GM21619 (cell line): Measurements from ENCODE around the gene GPC3.
"Not testable (repeated sequence)": the region's sequence is repeated elsewhere in the genome, so short reads cannot be mapped to it uniquely, and the experiment has no call there.

Experiments used
- ATAC-seq: cut with Tn5 transposase; IDR thresholded peaks from one replicate; pipeline ENCODE4 v1.9.1; 2021; ENCODE audit not compliant: unreplicated experiment

The GPC3 gene

DNA sequence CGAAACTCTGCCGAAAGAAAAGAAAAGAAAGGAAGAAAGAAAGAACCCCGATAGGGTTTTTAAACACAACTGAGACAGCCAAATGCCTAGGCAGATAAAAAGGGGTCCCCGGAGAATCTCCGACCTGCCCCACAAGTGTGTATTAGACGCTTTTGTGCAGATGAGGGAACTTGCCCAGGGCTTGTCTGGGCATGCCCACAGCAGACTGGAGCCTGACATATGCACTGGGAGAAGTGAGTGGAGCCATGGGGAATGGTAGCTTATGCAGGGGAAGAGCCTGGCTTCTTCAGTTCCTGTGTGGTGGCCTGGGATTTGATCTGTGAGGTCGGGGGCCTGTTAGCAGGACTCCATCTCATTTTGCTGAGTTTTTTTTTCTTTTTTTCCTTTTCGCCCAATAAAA is 199.0 kb downstream of the GPC3 start:
- no peak for ATAC-seq

DNA sequence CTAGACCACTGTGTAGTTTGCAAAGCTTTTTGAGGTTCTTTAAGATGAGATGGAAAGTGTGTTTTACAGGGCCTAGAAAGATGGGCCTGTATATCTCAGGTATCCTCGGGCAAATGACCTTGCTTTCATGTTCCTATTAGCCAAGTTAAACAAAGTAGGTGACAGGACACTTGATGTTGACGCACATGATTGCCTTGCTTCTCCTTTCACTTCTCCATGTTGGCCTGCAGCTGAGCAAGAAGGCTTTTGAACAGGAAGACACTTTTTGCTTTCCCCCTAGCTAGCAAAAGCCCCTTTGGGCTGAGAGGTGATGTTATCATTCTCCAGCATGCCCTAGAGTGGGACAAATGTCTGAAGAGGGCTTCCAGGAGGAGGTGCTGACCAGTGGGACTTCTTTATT is 202.1 kb downstream of the GPC3 start:
- peak; percentile 79 for ATAC-seq

DNA sequence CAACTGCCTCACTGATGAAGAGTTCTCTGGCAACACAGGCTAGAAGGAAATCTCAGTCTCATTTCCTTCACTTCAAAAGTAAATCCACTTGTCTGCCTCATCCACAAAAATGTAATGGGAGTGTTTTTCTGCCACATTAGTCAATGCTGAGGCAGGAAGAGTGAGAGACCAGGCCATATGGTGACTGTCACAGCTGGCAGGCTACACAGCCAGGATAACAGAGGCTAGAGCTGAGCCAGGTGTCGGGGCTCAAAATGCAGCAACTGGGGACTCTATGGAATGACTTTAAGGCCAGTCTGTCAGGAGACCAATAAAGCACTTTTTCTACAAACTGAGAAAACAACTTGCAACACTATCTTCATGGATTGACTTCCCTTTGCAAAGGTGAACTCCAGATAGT is 204.2 kb downstream of the GPC3 start:
- ATAC-seq, result no peak

DNA sequence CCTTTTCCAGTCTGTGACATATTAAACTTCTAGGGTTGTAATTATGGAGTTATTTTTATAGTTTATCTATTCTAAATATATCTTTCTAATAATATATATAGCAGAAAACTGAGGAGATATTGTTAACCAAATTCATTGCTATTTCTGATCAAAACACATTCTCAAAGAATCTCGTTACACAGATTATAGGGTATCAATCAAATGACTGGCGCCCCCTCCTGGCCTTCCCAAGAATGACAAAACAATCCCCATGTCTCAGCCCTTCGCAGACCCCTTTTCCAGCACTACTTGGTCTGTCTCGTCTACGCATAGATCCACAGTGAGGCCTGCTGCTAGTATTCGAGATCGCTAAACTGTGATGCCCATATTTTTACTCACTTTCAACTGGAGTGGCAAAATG is 209.3 kb downstream of the GPC3 start:
- ATAC-seq, result no peak

DNA sequence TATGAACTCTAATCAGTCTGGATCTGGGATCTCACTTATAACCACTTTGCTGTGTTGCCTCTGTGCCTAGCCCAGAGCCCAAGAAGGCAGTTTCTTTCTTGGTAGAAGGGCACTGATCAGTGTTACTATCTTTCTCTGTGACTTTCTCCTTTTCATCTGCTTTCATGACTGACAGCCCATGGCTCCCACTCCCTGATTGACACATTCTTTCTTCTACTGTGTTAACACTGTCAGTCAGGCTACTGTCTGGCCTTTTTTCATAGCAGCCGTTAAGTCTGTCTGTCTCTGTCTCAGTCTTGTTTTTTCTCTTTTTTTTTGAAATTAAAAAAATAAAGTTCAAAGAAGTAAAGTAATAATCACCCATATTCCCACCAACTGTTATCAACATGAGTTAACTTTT is 210.6 kb downstream of the GPC3 start:
- no peak for ATAC-seq

DNA sequence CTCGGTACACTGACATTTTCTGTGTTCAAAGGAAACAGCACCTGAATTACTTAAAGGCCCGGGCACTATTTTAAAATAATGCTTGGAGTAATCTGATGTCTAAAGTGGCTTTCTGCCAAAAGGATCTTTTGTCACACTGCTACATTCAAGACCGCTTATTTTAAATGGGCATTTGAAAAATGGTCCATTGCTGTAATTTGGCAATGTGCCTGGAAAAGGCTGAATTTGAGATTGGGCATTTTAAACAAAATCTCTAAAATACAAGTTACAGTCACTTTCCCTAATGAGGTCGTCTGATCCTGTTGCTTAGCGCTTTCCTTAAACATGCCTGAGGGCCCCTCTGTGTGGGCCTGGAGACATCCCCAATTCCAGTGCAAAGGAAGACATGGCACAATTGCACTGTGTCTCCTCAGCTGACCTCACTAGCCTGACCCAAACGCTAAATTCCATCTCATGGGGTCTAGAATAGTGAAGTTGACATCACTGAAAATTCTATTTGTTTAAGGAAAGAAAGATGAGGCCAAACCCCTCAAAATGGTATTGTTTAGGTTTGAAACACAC is 214.2 kb downstream of the GPC3 start:
- ATAC-seq, result no peak

DNA sequence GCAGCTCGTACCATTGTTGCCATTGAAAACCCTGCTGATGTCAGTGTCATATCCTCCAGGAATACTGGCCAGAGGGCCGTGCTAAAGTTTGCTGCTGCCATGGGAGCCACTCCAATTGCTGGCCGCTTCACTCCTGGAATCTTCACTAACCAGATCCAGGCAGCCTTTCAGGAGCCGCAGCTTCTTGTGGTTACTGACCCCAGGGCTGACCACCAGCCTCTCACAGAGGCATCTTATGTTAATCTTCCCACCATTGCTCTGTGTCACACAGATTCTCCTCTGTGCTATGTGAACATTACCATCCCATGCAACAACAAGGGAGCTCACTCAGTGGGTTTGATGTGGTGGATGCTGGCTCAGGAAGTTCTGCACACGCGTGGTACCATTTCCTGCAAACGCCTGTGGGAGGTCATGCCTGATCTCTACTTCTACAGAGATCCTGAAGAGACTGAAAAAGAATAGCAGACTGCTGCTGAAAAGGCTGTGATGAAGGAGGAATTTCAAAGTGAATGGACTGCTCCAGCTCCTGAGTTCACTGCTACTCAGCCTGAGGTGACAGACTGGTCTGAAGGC is 222.3 kb downstream of the GPC3 start:
- not testable (repeated sequence) for ATAC-seq

DNA sequence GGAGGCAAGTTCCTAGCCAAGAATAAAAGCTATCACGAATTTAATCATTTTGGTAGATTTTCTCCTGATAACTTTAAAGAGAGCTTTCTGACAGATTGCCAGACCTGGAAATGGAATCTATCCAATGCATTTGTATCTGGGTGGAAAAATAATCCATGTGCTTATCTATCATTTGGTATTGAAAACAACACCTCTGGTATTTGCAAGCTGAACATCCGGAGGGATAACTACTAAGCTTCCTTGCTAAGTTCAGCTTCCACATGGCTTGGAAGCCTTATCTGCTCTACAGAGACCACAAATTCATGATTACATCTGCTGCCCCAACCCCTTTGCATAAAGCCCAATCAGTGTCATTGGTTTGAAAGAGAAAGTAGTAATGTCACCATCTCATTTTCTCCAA is 230.7 kb downstream of the GPC3 start:
- ATAC-seq, result no peak

DNA sequence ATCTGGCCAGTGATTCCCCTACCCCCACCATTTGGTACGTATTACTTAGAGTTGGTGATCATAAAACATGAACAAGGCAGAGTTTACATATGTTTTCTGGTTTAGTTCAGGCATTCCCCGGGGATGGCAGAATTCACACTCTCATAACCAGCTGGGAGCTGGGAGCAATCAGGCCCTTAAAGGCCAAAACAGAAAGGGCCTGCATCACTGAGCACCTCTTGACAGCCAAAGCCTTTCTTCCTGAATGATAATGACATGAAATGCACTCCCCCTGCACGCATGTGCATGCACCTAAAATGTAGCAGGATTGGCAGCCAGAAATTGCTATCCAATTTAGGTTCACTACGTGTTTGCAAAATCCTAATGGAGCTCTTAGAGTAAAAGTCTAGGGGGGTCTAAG is 235.4 kb downstream of the GPC3 start:
- ATAC-seq, result no peak

DNA sequence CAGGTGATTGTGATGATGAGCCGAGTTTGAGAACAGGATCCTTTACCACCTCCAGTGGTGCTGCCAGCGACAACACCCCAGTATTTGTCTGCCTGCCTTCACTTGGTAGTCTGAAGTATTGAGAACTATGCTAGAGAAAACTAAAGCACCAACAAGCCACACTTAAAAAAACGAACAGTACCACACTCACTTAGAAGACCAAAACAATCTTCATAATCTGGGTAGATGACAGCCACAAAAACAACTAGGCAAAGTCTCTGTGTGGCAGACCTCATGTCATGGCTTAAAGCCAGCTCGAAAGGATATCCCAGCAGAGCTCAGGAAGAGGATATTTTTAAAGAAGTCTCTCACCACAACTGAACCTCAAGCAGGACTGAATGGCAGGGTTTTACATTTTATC is 236.0 kb downstream of the GPC3 start:
- no peak for ATAC-seq

DNA sequence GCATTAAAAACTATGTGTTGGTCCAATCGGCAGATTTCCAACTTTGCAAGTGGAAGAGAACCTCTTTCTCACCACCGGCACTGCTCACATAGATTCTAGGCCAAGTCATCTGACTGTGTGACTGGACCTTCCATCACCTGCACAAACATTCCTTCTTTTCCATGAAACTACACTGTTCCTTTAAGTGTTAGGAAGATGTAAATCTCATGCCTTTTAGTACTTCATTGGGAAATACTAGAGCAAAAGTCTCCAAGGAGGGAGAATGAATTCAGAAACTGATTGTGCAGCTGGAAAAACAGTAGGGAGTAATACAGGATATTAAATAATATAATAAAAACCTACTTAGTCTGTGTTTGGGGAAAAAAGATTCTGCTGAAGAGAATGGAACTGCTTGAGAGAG is 238.2 kb downstream of the GPC3 start:
- ATAC-seq, result no peak

DNA sequence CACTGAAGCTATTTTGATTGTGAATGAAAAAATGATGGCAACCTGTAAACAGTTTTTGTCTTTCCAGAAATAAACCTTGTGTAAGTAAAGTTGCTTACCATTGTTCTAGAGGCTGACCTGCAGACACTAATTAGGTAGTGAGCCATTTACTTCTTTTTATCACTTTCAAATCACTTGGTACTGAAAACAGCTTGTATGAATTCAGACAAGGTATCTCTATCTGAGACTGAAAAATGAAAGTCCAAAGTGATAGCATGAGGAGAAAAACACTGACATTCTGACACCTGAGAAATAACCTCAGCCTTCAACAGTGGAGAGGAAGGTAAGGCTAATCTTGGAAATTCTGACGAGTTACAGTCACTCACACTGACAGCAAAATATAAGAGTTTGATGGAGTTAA is 238.8 kb downstream of the GPC3 start:
- no peak for ATAC-seq

DNA sequence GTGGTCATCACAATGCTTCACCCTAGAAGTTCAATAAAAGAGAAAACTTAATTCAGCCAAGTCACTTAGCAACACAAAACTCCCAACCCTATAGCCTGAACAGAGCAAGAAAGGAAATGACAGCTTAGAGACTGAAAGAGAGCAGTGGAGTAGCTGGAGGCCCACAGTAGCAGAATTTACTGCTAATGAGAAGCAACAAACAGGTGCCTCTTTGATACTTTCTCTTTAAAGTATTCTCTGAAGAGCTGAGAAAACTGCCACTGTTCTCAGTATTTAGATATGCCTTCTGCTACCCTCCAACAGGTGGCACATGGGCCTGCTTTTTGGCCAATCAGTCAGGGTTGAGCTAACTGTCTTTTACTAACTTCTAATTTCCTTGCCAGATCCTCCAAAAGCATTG is 240.0 kb downstream of the GPC3 start:
- peak; percentile 73 for ATAC-seq

DNA sequence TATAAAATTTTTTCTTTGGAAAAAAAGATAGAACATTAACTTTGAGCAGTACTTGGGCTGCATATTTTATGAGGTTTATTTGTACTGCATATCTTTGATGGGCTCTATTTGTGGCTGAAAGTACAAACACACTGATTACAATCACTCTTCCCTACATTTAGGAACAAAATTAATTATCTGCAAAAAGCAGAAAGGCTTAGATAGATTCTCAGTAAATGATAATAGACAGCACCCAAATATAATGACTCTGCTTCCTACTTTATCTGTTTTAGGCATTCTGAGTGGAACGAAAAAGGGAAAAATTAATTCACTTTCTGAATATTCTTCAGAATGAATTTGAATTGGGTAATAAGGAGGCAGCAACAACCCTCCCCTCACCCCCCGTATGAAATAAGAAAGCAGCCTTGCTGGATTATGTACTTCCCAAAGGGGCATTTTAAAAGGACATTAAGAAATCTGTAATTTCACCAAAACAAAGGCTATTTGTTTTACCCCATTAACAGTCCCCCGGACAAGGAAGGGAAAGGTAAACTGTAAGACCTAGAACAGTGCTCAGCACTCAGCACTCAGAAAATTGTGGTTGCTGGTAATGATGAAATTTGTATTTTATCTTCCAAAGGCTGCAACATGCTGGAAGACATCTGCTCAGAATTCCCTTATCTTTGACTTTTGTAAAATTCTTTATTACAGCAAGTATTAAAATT is 242.6 kb downstream of the GPC3 start:
- no peak for ATAC-seq

DNA sequence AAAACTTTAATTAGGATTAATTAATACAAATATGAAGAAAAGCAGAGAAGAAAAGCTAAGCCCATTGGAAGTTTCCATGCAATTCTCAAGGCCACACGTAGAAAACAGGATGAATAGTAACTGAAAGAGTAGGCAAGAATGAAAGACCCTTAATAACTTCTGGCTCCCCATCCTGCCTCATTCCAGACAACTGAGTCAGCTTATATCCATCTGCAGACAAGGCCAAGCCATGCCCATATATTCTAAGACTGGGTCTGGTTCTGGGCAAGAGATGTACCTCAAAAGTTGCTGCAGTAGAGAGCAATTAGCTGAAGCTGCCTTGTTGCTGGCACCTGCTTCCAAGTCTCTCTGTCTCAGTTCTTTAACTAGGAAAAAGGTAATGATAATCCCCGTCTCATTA is 244.1 kb downstream of the GPC3 start:
- ATAC-seq, result no peak

DNA sequence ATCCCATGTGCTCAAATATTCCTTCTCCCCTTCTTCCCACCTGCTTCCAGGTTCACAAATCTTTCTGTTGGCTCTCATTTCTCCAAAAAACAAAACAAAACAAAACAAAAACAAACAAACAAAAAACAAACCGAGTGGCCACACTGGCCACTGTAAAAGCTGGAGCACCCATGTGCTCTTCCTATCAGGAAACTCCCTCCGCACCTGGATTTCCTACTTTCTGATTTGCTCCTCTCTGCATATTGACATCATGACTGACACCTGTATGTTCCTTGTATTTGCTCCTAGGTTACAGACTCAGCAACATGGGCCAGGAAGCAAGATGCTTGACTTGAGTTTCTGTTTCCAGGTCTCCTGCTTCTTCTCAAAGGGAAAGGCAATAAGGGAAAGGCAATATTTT is 258.8 kb downstream of the GPC3 start:
- no peak for ATAC-seq

DNA sequence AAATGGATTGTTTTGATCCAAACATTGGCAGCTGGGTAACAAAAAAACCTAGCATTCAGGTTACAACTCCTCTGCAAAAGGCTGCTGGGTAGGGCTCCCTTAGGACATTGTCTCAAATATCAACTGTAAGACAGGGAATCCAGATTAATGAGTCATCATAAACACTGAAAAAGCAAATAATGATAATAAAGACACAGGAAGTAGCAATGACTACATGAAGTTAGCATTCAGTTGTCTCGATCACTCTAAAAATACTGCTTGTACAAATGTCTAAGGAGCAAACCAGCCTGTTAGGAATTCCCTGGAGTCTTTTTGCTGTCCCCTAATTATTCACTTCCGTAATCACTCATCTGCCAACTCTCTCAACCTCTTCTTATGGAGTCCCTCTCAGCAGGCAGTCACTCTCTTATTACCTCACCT is 259.2 kb downstream of the GPC3 start:
- no peak for ATAC-seq

DNA sequence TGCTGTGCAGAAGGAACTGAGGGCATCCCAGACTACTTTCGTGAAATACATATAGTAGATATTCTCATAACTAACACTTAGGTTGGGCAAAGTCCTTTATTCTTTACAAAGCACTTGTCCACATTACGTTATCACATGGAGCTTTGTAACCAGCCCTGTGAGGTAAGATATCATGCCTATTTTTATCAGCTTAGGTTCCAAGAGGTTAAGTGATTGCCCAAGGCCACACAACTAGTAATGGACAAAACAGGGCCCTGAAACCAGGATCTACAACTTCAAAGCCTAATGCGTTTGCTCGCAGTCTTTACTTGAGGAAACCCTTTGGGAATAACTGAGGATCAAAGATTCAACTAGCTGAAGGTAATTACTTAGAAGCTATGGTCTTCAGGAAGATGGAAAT is 261.5 kb downstream of the GPC3 start:
- ATAC-seq, result no peak

DNA sequence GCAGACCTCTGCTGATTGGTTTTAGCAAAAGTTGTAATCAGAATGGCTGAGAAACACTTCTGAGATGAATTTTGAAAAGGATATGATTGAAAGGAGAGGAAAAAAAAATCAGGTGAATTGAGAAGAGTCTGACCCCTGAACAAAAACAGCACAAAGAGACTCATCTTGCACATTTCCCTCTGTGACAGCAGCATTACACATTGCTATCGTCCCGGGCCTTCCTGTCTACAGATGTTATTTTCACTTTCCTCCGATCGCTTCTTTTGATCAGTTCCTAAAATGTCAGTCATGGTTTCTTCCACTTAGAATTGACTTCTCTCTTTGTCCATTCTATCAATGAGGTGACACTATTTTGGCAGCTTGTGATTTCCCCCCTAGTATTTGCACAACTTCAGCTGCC is 262.6 kb downstream of the GPC3 start:
- ATAC-seq, result no peak

DNA sequence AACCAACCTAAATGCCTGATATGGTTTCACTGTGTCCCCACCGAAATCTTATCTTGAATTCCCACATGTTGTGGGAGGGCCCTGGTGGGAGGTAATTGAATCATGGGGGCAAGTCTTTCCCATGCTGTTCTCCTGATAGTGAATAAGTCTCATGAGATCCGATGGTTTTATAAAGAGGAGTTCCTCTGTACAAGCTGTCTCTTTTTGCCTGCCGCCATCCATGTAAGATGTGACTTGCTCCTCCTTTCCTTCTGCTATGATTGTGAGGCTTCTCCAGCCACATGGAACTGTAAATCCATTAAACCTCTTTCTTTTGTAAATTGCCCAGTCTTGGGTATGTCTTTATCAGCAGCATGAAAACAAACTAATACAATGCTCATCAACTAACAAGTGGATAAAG is 265.1 kb downstream of the GPC3 start:
- ATAC-seq, result not testable (repeated sequence)

DNA sequence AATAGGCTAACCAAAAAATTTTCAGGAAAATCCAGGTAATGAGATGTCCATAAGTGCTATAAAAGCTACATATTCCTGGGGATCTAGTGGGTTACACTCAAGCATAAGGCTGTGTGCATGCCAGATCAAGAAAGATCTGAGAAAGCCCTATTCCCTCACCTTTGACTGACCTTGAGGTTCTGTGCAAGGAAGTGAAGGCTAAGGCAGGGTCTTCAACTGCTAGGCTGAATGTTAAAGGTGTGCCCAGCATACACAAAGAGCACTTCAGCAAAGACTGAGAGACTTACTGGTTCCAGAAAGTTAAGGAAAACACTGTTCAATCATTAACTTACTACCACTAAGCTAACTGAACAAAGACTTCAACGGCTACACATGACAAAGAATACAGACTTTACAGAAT is 269.7 kb downstream of the GPC3 start:
- ATAC-seq, result no peak

DNA sequence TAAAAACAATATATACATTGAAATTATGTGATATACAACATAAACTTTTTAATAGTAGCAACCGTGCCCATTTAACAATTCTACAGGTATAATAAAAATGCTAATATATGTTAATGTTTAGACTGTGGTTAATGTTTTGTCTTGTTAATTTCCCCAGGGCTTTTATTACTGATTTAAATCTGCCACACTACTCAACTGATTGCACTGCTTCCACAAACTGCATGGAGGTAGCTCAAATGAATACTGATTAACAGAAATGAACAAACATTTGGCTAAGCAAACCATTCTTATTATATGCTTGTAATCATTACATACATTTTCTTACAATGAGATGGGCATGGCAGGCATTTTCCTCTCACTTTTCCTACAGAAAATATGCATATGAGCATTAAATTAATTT is 275.9 kb downstream of the GPC3 start:
- ATAC-seq, result no peak

DNA sequence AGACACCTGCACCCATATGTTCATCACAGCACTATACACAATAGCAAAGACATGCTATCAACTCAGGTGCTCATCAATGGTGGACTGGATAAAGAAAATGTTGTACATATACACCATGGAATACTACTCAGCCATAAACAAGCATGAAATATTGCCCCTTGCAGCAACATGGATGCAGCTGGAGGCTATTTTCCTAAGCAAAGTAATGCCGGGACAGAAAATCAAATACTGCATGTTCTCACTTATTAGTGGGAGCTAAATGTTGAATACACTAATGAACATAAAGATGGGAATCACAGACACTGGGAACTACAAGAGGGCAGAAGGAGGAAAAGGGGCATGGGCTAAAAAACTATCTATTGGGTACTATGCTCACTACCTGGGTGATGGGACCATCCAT is 278.5 kb downstream of the GPC3 start:
- no peak for ATAC-seq
